GM11168 (cell line): ENCODE measurements around the gene CCND2.

Experiments
- in situ Hi-C: fragments of 300-500 bp; cut with MboI; formaldehyde crosslinking; loops from one replicate; pipeline ENCODE4 v1.12.0; 2022; ENCODE audit warnings: low sequenced_read_pairs; ENCODE audit not compliant: unreplicated experiment

CCND2 gene

GRCh38 chr12:4256043-4256826, 17.3 kb upstream of the CCND2 start:
- in situ Hi-C loops: no loop called here

- in situ Hi-C loops: no loop called here
These were observed 16.1 kb upstream of the CCND2 start for GRCh38 chr12:4257442-4257841.

- in situ Hi-C loops: no loop called here
These were observed 14.5 kb upstream of the CCND2 start for GRCh38 chr12:4259099-4259498.

- in situ Hi-C loops: no loop called here
These were observed 11.9 kb upstream of the CCND2 start for GRCh38 chr12:4261655-4262054.

DNA sequence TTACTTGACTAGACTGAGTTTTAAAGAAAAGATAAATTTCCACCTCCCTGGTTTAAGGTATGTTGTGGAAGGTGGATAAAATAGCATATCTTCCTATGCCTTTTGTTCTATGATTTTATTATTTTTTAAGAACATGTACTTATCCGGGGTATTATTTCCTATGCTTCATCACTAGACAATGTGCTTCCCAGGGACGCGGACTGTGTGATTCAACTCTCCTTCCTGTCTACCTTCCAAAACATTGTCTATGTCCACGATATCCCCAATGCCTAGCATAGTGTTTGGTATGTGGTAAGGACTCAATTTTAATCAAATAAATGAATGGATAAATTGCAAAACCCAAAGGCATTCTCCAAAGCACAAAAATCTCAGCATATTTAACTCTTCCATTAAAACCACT, 8.3 kb upstream of the CCND2 start:
- in situ Hi-C loops: no loop called here

DNA sequence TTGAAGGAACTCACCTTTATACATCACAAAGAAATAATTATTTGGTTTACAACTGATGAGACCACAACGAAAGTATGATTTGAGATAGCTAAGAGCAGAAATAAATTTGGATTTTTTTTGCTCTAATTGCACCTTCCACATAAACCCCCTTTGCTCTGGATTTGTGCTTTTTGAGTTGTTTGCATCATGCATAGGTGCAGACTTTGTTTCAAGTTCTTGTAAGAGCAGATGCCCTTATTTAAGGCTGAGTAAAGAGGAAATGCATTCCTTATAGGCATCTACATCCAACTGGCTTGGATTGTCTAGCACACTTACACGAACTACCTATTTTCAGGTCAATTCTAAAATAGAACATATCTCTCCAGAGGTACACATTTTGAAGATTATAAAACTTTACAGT, 6.6 kb upstream of the CCND2 start:
- in situ Hi-C loops: no loop called here

GRCh38 chr12:4267704-4268328, 5.7 kb upstream of the CCND2 start:
- in situ Hi-C loops: no loop called here

DNA sequence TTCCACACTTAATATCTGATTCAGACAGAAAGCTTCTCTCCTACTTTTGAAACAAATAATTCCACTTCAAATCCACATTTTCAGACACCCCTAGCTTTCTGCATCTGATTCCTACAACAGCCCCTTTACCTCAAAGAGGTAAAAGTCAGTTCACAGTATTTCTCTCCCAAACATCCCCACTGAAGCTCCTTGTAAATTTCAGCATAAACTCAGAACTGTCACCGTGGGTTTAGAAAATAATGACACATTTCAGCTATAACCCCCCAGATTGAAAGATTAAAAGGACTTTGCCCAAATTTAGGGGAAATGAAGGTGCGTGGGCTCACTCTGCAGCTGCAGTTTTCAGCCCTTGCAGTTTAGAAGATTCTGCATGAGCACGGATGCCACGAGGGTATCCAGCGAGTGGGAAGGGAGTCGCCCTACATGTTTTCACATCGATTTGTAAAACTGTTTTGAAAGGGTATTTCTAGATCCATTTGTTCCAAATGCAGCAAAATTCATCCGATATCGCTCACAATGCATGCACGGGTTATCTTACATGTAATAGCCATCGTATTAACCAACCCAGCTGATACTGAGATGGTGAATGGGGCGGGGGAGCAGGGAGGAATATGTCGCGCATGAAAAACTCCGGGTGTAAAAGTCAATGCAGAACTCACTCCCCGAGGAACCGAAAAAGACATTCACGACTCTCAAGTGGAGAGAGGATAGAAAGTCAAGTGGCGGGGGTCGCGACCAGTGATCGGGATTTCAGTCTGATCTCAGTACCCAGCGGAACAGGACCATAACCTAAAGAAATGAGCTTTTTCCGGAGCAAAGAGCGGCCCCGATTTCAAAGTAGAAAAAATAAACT, 5.0 kb upstream of the CCND2 start:
- in situ Hi-C loops: no loop called here

DNA sequence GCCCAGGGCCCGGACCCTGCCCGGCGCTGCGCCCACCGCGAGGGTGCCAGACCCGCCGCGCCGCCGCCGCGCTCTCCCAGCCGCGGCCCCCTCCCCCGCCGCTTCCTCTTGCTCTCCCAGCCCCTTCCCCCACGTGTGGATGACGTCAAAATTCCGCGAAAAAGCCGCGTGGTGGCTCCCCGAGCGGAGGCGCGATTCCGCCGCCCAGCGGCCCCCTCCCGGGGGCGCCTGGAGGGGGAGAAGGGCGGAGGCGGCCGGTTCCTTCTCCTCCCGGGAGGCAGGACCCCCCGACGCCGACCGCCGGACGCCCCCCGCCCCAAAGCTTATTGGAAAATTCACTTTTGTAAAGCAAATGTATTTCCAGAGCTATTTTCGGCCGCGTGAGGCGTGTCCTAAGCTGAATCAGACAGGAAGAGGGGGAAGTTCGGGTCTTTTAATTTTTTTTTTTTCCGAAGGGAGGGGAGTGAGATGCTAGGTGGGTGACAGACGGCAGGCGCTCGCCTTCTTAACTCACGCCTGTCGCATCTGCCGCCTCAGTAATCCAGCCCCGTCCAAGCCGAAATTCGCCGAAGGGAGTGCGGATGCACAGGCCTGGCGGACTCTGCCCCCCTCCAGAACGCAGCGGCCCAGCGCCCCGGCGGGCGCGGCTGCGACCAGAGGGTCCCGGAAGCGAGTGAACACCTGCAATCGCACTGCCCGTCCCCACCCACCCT, 4.1 kb upstream of the CCND2 start:
- in situ Hi-C loops: no loop called here

DNA sequence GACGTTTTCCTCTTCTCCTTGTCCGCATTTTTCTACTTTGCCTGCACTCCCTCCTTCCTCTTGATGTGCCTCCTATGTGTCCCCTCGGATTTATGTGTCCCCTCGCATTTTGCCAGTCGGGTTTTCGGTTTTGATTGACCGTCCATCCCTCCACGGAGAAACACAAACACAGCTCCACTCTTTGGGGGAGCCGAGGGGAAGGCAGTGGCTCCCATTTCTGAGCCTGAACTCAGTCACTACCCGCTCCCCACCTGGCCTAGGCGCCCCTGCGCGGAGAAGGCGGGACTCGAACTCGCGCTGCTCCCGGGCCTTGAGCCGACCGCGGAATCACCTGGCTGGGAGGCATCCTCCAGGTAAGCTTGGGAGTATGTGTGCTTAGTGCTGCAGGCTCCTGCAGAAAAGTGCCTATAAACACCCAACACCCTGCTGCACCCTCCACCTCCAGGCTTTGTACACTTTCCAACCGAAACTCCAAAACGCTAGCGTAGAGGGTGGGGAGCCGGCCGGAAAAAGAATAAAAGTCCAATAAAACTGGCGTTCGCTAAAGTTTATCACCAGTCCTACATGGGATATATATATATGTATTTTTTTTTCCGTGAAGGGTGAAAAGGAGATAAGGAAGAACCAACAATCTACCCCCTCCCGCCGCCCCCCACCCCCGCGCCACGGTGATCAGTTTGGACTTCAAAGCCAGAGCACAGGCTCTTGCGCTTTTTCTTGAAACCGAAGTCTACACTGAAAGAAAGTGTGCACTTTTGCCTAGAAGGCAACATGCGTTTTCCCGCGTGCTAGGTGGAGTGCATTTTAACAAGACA, 3.3 kb upstream of the CCND2 start:
- in situ Hi-C loops: no loop called here

- in situ Hi-C loops: no loop called here
These were observed 2.5 kb upstream of the CCND2 start for GRCh38 chr12:4270831-4271716.

DNA sequence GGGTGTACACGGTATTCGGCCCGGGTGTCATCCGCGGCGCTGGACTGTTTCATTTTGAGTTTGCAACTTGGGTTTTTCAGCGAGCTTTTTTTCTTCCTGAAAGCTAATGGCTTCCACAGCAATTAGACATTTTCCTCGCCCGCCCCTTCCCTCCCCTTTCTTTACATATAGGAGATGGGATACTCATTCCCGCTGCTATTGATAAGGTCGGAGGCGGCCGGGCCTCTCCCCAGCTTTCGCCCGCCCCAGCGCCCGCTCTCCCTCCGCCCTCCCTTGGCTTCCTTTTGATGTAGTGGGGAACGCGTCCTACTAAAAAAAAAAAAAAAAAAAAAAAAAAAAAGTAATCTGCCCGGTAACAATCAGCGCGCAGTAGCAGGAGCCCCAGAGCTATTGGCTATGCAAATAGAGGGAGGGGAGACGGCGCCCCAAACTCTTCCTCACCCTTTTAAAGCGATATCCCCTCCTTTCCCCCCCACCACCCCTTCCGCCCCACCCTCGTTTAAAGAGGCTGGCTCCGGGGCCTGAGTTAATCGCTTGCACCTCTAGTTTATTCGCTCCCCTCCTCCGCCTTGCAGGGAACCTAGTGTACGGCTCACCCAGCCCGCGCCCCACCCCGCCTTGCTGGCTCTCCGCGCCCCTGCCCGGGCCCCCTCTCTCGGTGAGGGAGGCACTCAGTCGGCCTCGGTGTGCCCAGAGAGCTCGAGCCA, 1.7 kb upstream of the CCND2 start:
- in situ Hi-C loops: no loop called here

DNA sequence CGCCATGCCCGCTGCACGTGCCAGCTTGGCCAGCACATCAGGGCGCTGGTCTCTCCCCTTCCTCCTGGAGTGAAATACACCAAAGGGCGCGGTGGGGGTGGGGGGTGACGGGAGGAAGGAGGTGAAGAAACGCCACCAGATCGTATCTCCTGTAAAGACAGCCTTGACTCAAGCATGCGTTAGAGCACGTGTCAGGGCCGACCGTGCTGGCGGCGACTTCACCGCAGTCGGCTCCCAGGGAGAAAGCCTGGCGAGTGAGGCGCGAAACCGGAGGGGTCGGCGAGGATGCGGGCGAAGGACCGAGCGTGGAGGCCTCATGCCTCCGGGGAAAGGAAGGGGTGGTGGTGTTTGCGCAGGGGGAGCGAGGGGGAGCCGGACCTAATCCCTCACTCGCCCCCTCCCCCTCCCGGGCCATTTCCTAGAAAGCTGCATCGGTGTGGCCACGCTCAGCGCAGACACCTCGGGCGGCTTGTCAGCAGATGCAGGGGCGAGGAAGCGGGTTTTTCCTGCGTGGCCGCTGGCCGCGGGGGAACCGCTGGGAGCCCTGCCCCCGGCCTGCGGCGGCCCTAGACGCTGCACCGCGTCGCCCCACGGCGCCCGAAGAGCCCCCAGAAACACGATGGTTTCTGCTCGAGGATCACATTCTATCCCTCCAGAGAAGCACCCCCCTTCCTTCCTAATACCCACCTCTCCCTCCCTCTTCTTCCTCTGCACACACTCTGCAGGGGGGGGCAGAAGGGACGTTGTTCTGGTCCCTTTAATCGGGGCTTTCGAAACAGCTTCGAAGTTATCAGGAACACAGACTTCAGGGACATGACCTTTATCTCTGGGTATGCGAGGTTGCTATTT, 914 bp upstream of the CCND2 start:
- in situ Hi-C loops: no loop called here

GRCh38 chr12:4273273-4273651, 300 bp upstream of the CCND2 start:
- in situ Hi-C loops: no loop called here

- in situ Hi-C loops: loop anchor here (5.0 kb wide), 2 partner anchors 167 to 282 kb away; no protein-coding TSS in a partner anchor
These were observed 944 bp downstream of the CCND2 start for GRCh38 chr12:4274396-4275015.

DNA sequence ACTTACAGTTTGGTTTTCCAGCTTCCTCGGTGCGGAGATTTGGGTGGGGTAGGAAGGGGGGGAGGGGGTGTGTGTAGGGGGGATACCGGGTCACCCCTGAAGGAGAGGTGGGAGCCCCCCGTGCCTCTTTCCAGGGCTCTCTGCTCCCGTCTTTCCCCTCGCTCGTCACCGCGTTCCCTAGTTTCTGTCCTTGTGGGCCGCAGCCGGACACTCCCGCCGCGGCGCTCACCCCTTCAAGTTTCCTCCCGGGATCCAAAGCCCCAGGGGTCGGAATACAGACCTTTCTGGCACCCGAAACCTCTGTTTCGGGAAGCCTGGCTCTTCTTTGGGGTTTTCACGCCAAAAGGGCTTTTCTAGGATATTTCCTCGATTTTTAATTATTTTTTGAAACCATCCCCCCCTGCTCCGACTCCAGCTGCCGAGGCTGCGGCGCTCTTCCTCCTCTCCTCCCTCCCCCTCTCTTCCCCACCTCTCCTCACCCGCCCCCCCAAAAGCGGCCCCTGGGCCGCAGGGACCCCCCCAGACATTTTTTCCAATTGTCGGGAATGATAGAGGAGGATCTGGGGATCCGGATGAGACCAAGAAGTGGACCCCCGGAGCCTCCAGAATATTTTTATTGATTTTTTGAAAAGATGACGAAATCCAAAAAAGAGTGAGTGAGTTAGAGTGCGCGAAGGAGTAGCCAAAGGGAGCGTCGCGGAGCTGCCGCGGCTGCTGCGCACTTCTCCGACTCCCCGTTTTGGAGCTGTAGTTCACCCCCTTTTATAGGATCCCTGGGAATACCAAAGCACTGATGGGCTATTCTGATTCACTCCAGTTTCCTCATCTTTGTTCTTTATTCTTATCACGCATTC, 1.7 kb downstream of the CCND2 start:
- in situ Hi-C loops: loop anchor here (5.0 kb wide), 2 partner anchors 168 to 283 kb away; no protein-coding TSS in a partner anchor
